Measurements from ENCODE around the gene TNP2. TPM values are rescaled to one million over a fixed set of nuclear protein-coding genes. Genes with fewer than 3 reads are reported as not detected.

Gene TNP2
- total and polyA plus RNA-seq, 9 of the 15 experiments (the other 6 are each of a cell fraction or from before 2014, with no cell fraction given) = not detected

DNA sequence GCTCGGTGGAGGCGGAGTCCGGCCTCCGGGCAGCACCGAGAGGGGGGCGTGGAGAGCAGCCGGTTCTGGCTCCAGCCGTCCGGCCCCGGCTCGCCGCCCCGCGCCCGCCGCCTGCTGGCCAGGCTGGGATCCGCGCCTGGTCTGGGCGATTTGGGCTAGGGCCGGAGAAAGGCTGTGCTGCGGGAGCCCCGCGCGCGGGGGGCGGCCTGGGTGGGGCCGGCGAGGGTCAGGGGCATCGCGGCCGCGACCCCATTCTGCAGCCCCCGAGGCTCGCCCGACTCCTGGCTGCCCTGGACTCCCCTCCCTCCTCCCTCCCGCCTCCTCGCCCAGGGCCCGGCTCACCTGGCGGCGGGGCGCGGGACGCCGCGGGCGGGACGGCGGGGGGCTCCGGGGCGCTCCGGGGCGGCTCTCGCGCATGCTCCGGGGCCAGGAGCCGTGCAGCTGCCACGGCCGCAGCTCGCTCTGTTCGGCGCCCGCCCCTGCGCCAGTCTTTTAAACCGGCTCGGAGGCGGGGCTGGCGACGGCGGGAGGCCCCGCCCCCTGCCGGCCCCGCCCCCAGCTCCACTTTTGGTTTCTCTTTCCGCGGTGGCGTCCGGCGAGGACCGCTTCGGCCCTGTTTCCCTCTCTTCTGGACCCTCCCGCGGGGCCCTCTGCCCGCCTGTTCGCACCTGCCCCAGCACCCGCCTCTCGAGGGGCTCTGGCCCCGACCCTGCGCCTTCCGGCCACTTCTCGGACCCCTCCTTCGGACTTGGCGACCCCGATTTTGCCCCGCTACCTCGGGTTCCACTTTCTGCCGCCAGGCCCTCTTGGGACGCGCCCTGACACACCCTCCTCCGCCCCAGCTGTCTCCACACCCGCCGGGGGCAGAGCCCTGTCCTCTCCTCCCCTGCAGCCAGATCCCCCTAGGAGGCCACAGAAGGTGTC is 13.1 kb downstream of the TNP2 start, which contains the start of gene SOCS1 (continued):
- TF ChIP-seq ZBTB11 (CRISPR knock-in tag; IDR thresholded peaks at IDR 0.05) = no peak
- TF ChIP-seq ZBTB9 (CRISPR knock-in tag; IDR thresholded peaks at IDR 0.05) = peak; percentile 83; the same call in 1 of the 2 replicates
- no peak for TF ChIP-seq ZNF780A (CRISPR knock-in tag; IDR thresholded peaks at IDR 0.05)
- no peak for TF ChIP-seq HDAC6 (IDR thresholded peaks at IDR 0.05; ENCODE audit: low read depth, low read length)
- no peak for TF ChIP-seq ELK3 (CRISPR knock-in tag; IDR thresholded peaks at IDR 0.05)
- TF ChIP-seq NONO (IDR thresholded peaks at IDR 0.05; ENCODE audit: low read depth in 2 of 2, low read length in 1 of 2) = peak; percentile 88 to 99
- peak; percentile 41; the same call in 1 of the 2 replicates for TF ChIP-seq PRMT5 (CRISPR knock-in tag; IDR thresholded peaks at IDR 0.05)
- TF ChIP-seq LARP7 (IDR thresholded peaks at IDR 0.05) = peak; percentile 53; the same call in 1 of the 2 replicates
- no peak for TF ChIP-seq NELFE (IDR thresholded peaks at IDR 0.05; ENCODE audit: insufficient read depth, insufficient read length)
- no peak for TF ChIP-seq ZNF583 (CRISPR knock-in tag; IDR thresholded peaks at IDR 0.05)
- TF ChIP-seq GTF2F1 (IDR thresholded peaks at IDR 0.05; ENCODE audit: low read depth, low read length) = 0 out of 2 replicates have a peak, but pooled peaks have one; percentile 28
- TF ChIP-seq, protein P1, sequence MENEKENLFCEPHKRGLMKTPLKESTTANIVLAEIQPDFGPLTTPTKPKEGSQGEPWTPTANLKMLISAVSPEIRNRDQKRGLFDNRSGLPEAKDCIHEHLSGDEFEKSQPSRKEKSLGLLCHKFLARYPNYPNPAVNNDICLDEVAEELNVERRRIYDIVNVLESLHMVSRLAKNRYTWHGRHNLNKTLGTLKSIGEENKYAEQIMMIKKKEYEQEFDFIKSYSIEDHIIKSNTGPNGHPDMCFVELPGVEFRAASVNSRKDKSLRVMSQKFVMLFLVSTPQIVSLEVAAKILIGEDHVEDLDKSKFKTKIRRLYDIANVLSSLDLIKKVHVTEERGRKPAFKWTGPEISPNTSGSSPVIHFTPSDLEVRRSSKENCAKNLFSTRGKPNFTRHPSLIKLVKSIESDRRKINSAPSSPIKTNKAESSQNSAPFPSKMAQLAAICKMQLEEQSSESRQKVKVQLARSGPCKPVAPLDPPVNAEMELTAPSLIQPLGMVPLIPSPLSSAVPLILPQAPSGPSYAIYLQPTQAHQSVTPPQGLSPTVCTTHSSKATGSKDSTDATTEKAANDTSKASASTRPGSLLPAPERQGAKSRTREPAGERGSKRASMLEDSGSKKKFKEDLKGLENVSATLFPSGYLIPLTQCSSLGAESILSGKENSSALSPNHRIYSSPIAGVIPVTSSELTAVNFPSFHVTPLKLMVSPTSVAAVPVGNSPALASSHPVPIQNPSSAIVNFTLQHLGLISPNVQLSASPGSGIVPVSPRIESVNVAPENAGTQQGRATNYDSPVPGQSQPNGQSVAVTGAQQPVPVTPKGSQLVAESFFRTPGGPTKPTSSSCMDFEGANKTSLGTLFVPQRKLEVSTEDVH (IDR thresholded peaks at IDR 0.05; ENCODE audit: low read depth, partially characterized antibody) = no peak
- no peak for TF ChIP-seq PHF21A (IDR thresholded peaks at IDR 0.05; ENCODE audit: borderline replicate concordance, low read depth)
- TF ChIP-seq BDP1 (IDR thresholded peaks at IDR 0.05; ENCODE audit: insufficient read depth, insufficient read length) = no peak
- TF ChIP-seq MAFG (tag; conservative IDR thresholded peaks at IDR 0.05) = no peak
- TF ChIP-seq FOXA1 (IDR thresholded peaks at IDR 0.05; ENCODE audit: borderline replicate concordance) = no peak
- no peak for TF ChIP-seq ZNF384 (IDR thresholded peaks at IDR 0.05; ENCODE audit: low read depth, low read length)

All from K562 (cell line).